Esophagus squamous epithelium (tissue), 4 donors: ENCODE results near the gene UCP2.

ENCODE experiments used
- CTCF ChIP-seq, 6 experiments: fragments of 450-650 bp in 4 of 6; fragments of 200-600 bp in 2 of 6; sonication (generic) in 2 of 6; IDR thresholded peaks; one replicate each; pipeline ENCODE4 v1.5.1; 2016 to 2019; ENCODE audit warnings: antibody characterized with exemption in 6 of 6, mild to moderate bottlenecking in 4 of 6, moderate library complexity in 4 of 6
- POLR2A ChIP-seq, 4 donors: fragments of 450-650 bp; IDR thresholded peaks; one replicate each; pipeline ENCODE4 v1.6.1; 2017; ENCODE audit warnings: antibody characterized with exemption in 4 of 4, mild to moderate bottlenecking in 4 of 4, moderate library complexity in 3 of 4

DNA sequence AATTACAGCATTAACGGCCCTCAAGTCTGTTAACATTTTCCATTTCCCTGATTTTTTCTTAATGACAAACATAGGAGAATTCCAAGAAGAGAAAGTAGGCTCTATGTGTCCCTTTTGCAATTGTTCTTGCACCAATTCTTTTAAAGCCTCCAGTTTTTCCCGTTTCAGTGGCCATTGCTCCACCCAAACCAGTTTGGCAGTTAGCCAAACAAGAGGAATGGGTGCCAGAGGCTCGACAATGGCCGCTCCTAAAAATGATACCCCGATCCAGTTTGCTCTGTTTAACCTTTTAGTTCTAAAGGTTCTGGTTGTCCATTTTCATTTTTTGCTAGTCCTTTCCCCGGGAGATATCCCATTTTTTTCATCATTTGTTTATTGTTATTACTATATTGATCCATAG, 38.6 kb downstream of the UCP2 start:
- TF ChIP-seq POLR2A (IDR thresholded peaks at IDR 0.05), result no peak
- no peak for TF ChIP-seq CTCF (IDR thresholded peaks at IDR 0.05)
